Superior temporal gyrus (tissue), 1 donor: ENCODE results near the gene USP22.
"Not testable (repeated sequence)": the region's sequence is repeated elsewhere in the genome, so short reads cannot be mapped to it uniquely, and the experiment has no call there.

Experiments
- DNase-seq: peaks from one replicate; pipeline ENCODE4 v3.0.0-alpha.2; 2016; ENCODE audit errors: extremely low spot score

The USP22 gene

DNA sequence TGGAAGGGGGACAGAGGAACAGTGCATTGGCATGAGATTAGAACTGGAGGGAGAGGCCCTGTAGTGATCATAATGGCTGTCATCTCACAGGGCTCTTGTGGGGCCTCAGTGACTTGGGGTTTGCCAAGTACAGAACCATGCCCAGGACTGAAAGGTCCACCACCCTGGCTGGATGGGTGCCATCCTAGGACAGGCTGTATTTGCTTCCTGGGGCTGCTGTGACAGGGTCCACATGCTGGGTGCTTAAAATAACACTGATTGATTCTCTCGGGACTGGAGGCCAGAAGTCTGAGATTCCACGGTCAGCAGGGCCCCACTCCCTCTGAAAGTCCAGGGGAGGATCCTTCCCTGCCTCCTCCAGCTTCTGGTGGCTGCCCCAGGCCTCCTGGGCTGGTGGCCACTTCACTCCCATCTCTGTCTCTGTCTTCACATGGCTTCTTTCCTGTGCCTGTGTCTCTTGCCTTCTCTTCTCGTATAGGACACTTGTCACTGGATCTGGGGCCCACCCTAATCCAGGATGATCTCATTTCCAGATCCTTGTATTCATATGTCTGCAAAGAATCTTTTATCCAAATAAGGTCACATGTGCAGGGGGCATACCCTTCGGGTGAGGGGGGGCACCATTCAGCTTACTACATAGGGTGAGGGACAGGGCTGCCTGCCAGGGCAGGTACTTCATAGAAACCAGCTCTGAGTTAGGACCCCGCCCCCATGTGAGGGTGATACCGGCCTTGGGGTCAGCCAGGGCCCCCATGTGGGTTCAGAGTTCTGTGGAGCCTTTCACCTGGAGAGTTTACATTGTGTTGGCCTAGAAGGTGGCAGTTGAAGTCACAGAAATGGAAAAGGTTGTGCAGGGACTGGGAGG is 52.6 kb downstream of the USP22 start:
- no peak for DNase-seq

- DNase-seq, result no peak
Observed at GRCh38 chr17:20989481-20989880, 53.3 kb downstream of the USP22 start.

DNA sequence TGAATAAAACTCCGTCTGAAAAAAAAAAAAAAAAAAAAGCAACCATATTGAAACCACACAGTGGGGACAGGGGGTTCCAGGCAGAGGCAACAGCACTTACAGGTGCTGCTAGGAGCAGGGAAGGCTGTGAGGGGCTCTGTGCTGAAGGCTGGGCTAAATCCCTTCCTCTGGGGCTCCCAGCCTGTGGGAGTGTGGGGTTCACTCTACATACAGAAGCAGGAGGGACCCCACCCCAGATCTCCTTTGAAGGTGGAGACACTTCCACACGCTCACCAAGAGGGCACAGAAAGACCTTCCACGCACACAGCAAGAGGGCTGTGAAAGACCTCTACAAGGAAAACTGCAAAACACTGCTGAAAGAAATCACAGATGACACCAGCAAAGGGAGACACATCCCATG is 53.9 kb downstream of the USP22 start:
- DNase-seq, result no peak

DNA sequence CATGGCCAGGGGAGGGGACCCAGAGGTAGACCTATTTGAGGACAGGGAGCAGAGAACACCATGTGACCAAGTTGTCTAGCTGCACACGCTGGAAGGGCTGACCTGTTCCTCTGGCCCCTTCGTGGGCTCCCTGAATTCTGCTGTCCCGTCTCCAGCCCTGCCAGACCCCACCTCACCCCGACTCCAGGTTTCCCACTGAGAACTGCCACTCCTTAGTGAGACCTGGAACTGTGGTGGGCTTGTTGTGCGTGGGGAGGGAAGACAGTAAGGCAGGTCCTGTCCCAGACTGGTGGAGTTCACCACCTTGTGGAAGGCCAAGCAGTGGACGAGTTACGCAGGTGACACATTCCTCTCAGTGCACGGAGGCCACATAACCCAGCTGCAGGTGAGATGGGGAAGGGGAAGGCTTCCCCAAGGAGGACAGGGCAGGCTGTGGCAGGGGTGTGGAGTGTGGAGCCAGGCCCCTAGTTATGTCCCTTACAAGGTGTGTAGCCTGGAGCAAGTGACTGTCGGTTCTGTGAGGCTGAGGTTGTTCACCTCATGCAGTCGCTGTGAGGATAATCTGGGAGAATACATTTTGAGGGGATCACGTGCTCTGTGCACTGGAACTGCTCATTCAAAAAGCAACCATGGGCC is 54.7 kb downstream of the USP22 start:
- no peak for DNase-seq

- DNase-seq, result no peak
Observed at GRCh38 chr17:20987511-20987910, 55.3 kb downstream of the USP22 start.

DNA sequence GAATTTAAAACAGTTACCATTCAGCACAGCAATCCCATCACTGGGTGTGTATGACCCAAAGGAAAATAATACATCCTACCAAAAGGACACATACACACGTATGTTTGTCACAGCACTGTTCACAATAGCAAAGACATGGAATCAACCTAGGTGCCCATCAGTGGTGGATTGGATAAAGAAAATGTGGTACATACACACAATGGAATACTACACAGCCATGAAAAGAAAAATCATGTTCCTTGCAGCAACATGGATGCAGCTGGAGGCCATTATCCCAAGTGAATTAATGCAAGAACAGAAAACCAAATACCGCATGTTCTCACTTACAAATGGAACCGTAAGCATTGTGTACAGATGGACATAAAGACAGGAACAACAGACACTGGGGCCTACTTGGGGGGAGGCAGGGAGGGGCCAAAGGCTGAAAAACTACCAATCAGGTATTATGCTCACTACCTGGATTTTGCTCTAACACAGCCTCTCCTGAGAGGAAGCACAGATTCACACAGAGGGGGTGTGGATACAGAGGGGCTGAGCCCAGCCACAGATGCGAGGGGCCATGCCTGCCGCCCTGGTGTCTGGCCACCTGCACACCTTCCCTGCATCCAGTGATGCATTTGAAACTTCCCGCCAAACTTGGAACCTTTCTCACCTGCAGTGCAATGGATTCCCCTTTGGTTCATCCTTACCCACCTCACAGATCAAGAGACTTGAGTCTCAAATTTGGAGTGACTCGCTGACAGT is 55.9 kb downstream of the USP22 start:
- no peak for DNase-seq

- no peak for DNase-seq
Observed at GRCh38 chr17:20983359-20983637, 59.5 kb downstream of the USP22 start.

GRCh38 chr17:20982589-20983358 is 60.0 kb downstream of the USP22 start:
- no peak for DNase-seq

DNA sequence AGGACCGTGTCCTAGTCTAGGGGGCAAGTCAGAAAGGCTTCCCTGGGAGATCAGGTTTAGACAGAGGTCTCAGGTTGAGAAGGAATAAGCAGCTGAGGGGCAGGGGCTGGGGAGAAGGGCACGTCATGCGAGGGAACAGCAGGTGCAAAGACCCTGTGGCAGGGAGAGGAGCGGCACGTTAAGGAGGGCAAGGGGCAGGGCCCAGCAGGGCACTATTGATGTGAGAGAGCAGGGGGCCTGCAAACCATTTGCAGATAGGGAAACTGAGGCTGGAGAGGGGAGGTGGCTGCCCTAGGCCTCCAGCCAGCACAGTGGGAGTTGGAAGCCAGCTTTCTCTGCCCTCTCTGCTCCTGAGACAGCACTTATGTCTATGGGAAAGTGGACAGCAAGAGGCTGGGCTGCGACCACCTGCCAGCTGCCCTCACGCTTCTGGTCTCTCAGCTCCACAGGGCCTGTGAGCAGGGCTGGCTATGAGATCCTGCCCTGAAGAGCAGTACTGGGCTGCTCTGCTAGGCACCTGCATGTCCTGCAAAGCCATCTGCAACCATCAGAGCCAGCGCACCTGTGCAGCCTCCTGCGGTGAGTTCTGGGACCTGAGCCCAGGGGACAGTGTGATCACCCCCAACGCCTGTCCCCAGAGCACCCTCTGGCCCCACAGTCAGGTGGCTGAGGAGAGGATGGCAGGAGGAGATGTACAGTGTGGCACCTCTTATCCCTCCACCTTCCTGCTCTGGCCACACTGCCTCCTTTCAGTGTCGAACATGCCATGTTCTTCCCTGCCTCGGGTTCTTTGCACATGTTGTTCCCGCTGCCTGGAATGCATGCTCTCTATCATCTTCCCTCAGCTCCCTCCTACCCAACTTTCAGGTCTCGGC is 61.5 kb downstream of the USP22 start:
- no peak for DNase-seq

GRCh38 chr17:20979792-20980083 is 63.1 kb downstream of the USP22 start:
- DNase-seq, result no peak

DNA sequence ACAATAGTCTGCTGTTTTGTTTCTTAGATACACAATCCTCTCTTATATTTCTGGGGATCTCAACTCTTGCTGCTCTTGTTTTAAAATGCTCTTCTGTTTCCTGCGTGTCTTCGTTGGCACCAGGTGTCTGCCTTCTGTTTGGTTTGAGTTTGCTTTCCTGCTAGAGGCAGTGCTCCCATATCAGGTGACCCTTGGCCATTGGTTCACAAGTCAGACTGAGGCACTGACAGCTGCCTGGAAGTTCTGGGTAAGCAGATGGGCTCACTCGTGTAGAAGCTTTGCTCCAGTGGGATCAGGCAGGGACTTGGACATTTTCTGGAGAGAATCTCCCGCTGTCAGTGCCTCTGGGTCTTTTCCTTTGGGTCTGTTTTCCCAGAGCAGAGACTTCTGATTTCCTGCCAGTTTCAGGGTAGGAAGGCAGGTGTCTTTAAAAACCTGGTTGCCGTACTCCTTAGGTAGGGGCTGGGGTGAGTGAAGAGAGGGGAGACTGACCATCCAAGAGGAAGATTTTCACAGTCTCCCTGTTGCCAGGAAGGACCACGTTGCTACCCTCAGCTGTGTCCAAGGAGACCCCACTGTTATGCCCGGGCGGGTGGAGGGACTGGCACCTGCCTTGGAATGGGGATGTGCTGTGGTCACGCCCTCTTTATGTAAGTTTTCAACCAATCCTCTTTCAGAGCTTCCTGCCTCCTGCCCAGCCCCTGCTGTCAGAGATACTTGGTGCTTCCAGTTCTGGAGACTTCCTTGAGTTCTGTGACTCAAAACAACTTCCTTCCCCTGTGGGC is 63.6 kb downstream of the USP22 start:
- not testable (repeated sequence) for DNase-seq

DNA sequence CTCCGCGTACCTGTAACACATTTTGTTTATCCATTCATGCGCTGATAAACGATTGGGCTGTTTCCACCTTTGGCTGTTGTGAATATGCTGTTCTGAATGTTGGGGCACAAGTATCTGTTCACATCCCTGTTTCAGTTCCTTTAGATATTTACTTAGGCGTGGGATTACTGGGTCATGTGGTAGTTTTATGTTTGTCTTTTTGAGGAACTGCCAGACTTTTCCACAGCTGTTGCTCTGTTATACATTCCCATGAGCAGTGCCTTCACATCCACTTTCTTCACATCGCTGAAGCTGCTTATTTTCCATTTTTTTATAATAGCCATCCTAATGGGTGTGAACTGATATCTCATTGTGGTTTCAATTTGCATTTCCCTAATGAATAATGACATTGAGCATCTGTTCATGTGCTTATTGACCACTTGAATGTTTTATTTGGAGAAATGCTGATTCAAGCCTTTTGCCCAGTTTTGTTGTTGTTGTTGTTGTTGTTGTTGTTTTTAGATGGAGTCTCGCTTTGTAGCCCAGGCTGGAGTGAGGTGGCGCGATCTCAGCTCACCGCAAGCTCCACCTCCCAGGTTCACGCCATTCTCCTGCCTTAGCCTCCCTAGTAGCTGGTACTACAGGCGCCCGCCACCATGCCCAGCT is 65.1 kb downstream of the USP22 start:
- not testable (repeated sequence) for DNase-seq

GRCh38 chr17:20975566-20975965 is 67.2 kb downstream of the USP22 start:
- DNase-seq, result no peak

- no peak for DNase-seq
Observed at GRCh38 chr17:20970329-20970728, 72.5 kb downstream of the USP22 start.

- DNase-seq, result no peak
Observed at GRCh38 chr17:20968913-20969616, 73.7 kb downstream of the USP22 start.

DNA sequence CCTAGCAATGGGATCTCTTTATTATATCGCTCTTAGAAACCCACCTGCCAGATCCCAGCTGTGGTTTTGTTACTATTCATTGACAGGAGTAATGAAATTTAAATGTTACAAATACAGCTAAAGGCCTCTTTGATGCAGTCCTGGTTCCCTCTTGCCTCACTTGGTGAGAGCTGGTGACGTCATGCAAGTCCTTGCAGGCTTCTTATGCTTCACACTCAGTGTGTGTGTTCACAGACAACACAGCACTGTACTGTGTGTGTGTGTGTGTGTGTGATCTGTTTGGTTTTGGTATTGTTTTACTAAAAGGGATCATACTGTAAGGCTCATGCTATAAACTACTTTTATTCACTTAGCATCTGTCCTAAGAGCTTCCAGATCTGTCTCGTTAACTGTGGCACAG is 75.0 kb downstream of the USP22 start:
- no peak for DNase-seq

DNA sequence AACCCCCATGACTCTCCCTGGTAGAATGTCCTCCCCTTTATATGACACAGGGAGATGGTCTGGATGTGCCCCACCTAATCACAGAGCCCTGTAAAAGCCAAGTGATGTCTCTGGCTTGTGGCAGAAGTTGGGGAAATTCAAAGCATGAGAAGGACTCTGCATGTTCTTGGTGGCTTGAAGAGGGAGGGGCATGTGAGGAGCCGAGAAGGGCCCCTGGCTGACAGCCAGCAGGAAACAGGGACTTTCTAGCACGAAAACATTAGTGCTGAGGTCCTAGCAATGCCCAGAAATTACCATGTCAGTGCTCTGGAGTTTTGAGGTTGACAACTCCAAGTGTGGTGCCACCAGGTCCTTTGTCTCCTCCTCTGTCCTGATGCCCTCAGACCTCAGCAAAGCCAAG is 75.9 kb downstream of the USP22 start:
- no peak for DNase-seq

GRCh38 chr17:20965492-20965891 is 77.3 kb downstream of the USP22 start:
- DNase-seq, result no peak

- no peak for DNase-seq
Observed at GRCh38 chr17:20961586-20961985, 81.2 kb downstream of the USP22 start.
